ENCODE measurements around the gene MEIOB. TPM values are rescaled to one million over a fixed set of nuclear protein-coding genes. Genes with fewer than 3 reads are reported as not detected.

Gene MEIOB
- total RNA-seq, 1 experiment from 2014 or later, result not detected

DNA sequence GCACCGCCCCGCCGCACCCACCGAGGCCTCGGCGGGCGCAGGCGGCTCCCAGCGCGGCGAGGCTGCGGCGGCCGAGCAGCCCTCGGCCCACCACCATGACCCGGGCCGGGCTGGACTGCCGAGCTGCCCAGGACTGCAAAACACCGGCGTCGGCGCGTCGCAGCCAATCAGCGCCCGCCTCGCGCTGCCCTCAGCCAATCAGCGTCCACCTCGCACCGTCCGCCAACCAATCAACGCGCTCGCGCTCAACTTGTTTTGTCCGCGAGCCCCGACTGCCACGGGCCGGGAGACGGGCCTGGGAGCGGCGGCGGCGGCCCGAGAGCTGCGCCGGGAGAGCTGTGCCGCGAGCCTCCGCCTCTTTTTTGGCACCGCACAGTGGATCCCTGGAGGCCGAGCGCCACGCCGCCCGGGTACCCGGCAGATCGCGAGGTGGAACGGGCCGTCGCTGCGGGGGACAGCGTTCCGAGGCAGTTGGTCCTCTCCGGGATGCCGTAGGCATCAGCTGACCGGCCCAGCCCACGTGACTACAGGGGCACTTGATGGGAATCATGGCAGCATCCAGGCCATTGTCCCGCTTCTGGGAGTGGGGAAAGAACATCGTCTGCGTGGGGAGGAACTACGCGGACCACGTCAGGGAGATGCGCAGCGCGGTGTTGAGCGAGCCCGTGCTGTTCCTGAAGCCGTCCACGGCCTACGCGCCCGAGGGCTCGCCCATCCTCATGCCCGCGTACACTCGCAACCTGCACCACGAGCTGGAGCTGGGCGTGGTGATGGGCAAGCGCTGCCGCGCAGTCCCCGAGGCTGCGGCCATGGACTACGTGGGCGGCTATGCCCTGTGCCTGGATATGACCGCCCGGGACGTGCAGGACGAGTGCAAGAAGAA lies 45.0 kb downstream of the MEIOB start, which contains the start of the genes FAHD1 and HAGH:
Gene FAHD1, plus strand, starts transcription at position 516 of the 883 bp plus-strand sequence. Its CDS starts 33 bp downstream, at position 549.
Gene HAGH, minus strand, starts transcription at position 135 of the 883 bp plus-strand sequence. Its CDS starts 38 bp downstream, at position 97.
- Histone ChIP-seq H3K4me1 (ENCODE audit: insufficient read depth, low read length) (peaks cover 12% of the 10 kb centered on the region), H3F3A (ENCODE audit: low read length, unreplicated experiment) (no peaks in the 10 kb centered on the region), H4K20me1 (ENCODE audit: low read length) (peaks cover 15% of the 10 kb centered on the region; the same call in 1 of the 2 replicates), H3K9me3 (ENCODE audit: low read length) (no peaks in the 10 kb centered on the region), H3K27me3 (ENCODE audit: low read length) (no peaks in the 10 kb centered on the region), H3K36me3 (ENCODE audit: low read depth, low read length) (no peaks in the 10 kb centered on the region), H2AFZ (ENCODE audit: low read length) (peak within 1 kb of the TSS; percentile 89), H3K27ac (ENCODE audit: low read length) (peak within 1 kb of the TSS; percentile 46), H3K4me3 (ENCODE audit: low read length) (peak within 1 kb of the TSS; percentile 99), H3K4me2 (ENCODE audit: low read length) (peak within 1 kb of the TSS; percentile 94), H3K79me2 (ENCODE audit: low read length) (peaks cover 55% of the 10 kb centered on the region), H3K9me2 (replicated peaks; ENCODE audit: low read length) (no peaks in the 10 kb centered on the region), H3K9ac (ENCODE audit: low read length) (peak within 1 kb of the TSS; percentile 87)
- DNase-seq, result peak; percentile 84
- POLR2A ChIA-PET (ENCODE audit: unreplicated experiment), result no interaction called here
- BruUV-seq (replicated peaks), result no TSS peak
- ATAC-seq, result peak; percentile 85
- TF ChIP-seq EZH2phosphoT487 (IDR thresholded peaks at IDR 0.05; ENCODE audit: borderline replicate concordance, low read length) (no peak), EZH2 (IDR thresholded peaks at IDR 0.05; ENCODE audit: low read length, unreplicated experiment) (no peak)
- TF ChIP-seq, protein P1, sequence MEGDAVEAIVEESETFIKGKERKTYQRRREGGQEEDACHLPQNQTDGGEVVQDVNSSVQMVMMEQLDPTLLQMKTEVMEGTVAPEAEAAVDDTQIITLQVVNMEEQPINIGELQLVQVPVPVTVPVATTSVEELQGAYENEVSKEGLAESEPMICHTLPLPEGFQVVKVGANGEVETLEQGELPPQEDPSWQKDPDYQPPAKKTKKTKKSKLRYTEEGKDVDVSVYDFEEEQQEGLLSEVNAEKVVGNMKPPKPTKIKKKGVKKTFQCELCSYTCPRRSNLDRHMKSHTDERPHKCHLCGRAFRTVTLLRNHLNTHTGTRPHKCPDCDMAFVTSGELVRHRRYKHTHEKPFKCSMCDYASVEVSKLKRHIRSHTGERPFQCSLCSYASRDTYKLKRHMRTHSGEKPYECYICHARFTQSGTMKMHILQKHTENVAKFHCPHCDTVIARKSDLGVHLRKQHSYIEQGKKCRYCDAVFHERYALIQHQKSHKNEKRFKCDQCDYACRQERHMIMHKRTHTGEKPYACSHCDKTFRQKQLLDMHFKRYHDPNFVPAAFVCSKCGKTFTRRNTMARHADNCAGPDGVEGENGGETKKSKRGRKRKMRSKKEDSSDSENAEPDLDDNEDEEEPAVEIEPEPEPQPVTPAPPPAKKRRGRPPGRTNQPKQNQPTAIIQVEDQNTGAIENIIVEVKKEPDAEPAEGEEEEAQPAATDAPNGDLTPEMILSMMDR (conservative IDR thresholded peaks at IDR 0.05; ENCODE audit: low read depth, low read length), result no peak
- CTCF ChIA-PET, result no interaction called here
- intact Hi-C loops (cut with micrococcal nuclease), result no loop called here

DNA sequence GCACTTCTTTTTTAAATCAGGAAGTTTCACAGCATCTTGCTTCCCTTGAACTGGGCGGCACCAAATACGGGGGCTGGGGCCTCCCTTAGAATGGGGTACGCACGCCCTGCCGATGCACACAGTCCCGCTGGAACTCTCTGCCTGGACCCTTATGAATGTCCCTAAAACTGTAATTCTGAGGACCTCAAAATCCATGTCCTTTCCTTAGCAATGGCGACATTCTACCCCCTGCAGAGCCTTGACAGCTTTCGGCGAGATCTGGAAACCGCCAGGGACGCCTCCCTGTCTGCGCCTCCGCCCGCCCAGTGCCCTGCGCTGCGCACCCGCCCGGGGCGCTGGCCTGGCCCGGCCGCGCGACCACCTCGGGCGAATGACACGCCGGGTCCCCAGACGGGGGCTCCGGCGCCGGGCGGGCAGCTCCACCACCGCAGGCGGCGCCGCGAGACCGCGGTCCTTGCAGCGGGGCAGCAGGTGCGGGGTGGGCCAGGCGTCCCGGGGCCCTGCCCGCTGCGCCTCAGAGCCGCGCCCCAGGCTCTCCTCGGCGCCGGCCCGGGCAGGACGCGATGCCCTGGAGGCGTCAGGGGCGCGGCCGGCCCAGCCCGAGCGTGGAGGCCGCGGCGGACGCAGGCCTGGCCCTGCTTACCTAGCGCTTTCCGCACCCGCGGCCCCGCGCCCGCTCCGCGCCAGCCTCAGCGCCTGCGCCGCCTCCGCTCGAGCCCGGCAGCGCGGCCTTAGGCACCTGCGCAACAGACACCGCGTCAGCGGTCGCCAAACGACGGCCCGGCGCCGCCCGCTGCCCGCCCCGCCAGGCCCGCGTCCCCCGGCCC lies 45.9 kb downstream of the MEIOB start:
- DNase-seq, result peak; percentile 49
- H3K27ac ChIP-seq (ENCODE audit: low read length), result no peak overlapping the region
- H3K4me2 ChIP-seq (ENCODE audit: low read length), result peak overlapping the region; percentile 94
- intact Hi-C loops (cut with micrococcal nuclease), result no loop called here
- no peaks in the 10 kb centered on the region for H3K9me2 ChIP-seq (replicated peaks; ENCODE audit: low read length)
- peak; percentile 56 for ATAC-seq
- H3K4me3 ChIP-seq (ENCODE audit: low read length), result peak overlapping the region; percentile 75
- peaks cover 15% of the 10 kb centered on the region; the same call in 1 of the 2 replicates for H4K20me1 ChIP-seq (ENCODE audit: low read length)
- no peaks in the 10 kb centered on the region for H3K36me3 ChIP-seq (ENCODE audit: low read depth, low read length)
- no TSS peak for BruUV-seq (replicated peaks)
- peak overlapping the region; percentile 35; the same call in 1 of the 2 replicates for H3K9ac ChIP-seq (ENCODE audit: low read length)
- CTCF ChIA-PET, result no interaction called here
- H3F3A ChIP-seq (ENCODE audit: low read length, unreplicated experiment), result no peaks in the 10 kb centered on the region
- no peak overlapping the region for H2AFZ ChIP-seq (ENCODE audit: low read length)
- TF ChIP-seq, protein P1 (conservative IDR thresholded peaks at IDR 0.05; ENCODE audit: low read depth, low read length), result no peak
- TF ChIP-seq EZH2phosphoT487 (IDR thresholded peaks at IDR 0.05; ENCODE audit: borderline replicate concordance, low read length) (no peak), EZH2 (IDR thresholded peaks at IDR 0.05; ENCODE audit: low read length, unreplicated experiment) (no peak)
- H3K4me1 ChIP-seq (ENCODE audit: insufficient read depth, low read length), result peaks cover 13% of the 10 kb centered on the region
- no peaks in the 10 kb centered on the region for H3K9me3 ChIP-seq (ENCODE audit: low read length)
- H3K27me3 ChIP-seq (ENCODE audit: low read length), result no peaks in the 10 kb centered on the region
- POLR2A ChIA-PET (ENCODE audit: unreplicated experiment), result interaction anchor here (0.7 kb wide), 1 partner anchor 204 kb away, joined by 3 read pairs; no protein-coding TSS in a partner anchor
- H3K79me2 ChIP-seq (ENCODE audit: low read length), result peaks cover 54% of the 10 kb centered on the region
